GM10266 (cell line): ENCODE data around the gene FCRL6.

Experiments
- DNase-seq: peaks from one replicate; pipeline ENCODE4 v3.0.0; 2012; ENCODE audit errors: extremely low spot score
- TF ChIP-seq, protein P1 (sequence below): IDR thresholded peaks from 2 replicates; pipeline ENCODE4 v1.5.1; 2012; ENCODE audit warnings: mild to moderate bottlenecking, low read depth; ENCODE audit not compliant: control insufficient read depth, insufficient read depth; ENCODE audit errors: missing control alignments

The FCRL6 gene

DNA sequence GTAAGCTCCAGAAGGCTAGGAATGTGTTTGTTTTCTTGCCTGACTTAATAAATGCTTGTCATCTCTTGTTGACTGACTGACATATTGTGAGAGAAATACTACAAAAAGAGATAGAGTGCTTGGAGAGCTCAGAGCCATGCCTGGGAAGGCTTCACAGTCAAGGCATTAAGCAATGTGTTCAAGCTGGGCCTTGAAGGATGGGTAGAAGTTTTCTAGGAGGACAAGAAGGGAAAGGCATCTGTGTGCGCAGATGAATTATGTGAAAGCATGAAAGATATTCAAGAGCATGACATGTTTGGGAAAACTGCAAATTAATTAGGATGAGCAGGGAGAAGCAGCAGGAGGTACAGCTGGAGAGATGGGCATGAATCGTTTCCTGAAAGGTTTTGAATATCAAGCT, 30.1 kb downstream of the FCRL6 start:
- TF ChIP-seq, protein P1, sequence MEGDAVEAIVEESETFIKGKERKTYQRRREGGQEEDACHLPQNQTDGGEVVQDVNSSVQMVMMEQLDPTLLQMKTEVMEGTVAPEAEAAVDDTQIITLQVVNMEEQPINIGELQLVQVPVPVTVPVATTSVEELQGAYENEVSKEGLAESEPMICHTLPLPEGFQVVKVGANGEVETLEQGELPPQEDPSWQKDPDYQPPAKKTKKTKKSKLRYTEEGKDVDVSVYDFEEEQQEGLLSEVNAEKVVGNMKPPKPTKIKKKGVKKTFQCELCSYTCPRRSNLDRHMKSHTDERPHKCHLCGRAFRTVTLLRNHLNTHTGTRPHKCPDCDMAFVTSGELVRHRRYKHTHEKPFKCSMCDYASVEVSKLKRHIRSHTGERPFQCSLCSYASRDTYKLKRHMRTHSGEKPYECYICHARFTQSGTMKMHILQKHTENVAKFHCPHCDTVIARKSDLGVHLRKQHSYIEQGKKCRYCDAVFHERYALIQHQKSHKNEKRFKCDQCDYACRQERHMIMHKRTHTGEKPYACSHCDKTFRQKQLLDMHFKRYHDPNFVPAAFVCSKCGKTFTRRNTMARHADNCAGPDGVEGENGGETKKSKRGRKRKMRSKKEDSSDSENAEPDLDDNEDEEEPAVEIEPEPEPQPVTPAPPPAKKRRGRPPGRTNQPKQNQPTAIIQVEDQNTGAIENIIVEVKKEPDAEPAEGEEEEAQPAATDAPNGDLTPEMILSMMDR, result no peak
- no peak for DNase-seq

DNA sequence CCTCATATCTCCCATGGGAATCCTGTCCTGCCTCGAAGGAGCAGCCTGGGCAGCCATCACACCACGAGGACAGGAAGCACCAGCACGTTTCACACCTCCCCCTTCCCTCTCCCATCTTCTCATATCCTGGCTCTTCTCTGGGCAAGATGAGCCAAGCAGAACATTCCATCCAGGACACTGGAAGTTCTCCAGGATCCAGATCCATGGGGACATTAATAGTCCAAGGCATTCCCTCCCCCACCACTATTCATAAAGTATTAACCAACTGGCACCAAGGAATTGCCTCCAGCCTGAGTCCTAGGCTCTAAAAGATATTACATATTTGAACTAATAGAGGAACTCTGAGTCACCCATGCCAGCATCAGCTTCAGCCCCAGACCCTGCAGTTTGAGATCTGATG, 33.2 kb downstream of the FCRL6 start:
- no peak for DNase-seq
- TF ChIP-seq, protein P1, result no peak

DNA sequence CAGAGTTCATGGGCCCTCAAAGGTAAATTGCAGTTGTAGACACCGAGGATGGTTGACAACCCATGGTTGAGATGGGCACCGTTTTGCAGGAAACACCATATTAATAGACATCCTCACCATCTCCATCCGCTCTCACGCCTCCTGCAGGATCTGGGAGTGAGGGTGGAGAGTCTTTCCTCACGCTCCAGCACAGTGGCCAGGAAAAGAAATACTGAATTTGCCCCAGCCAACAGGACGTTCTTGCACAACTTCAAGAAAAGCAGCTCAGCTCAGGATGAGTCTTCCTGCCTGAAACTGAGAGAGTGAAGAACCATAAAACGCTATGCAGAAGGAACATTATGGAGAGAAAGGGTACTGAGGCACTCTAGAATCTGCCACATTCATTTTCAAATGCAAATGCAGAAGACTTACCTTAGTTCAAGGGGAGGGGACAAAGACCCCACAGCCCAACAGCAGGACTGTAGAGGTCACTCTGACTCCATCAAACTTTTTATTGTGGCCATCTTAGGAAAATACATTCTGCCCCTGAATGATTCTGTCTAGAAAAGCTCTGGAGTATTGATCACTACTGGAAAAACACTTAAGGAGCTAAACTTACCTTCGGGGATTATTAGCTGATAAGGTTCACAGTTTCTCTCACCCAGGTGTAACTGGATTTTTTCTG, 33.8 kb downstream of the FCRL6 start:
- DNase-seq, result no peak
- TF ChIP-seq, protein P1, result peak; percentile 13

DNA sequence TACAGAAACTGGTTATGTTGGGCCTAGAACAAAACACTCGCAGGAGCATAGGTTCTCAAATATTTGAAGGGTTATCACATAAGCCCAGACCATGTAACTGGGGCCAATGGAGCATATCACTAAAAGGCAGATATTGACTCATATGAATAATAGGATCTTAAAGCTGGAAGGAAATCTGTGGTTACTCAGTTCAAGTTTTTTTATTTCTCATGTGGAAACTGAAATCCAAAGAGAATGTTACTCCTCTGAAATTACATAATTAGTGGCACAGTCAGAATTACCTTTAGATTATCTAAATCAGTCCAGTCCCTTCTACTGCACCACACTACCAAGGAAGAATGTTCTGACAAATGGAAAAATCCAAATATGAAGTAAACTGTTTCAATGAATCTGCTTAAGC, 36.6 kb downstream of the FCRL6 start:
- TF ChIP-seq, protein P1, result no peak
- no peak for DNase-seq

DNA sequence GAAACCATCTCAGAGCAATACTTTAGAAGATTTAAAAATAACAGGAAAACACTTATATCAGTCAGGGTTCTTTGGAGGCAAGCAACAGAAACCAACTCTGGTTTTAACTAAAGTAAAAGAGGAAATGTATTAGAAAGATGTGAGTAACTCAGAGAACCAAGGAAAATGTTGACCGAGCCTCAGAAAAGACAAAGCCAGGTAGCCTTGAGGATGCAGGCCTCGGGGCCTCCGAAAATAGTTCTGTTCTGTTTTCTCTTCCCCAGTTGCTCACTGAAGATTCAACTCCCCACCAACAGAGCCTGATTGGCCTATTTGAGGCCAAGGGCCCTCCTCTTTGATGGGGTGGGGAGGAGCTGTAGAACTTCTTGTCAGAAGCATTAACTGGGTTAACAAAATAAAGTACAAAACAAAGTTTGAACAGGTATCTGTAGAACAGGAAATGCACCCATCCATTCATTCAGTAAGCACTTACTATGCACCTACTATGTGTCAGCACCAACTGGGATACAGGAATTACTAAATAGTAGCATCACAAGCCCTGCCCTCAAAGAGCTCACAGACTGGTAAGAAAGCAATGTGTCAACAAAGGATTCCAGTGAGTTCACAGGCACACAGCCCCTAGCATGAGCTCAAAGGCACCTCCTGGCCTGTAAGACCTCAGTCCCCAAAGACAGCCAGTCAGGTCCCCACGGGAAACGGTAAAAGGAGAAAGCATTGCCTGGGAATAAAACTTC, 37.1 kb downstream of the FCRL6 start:
- TF ChIP-seq, protein P1, result no peak
- DNase-seq, result peak; percentile 58

DNA sequence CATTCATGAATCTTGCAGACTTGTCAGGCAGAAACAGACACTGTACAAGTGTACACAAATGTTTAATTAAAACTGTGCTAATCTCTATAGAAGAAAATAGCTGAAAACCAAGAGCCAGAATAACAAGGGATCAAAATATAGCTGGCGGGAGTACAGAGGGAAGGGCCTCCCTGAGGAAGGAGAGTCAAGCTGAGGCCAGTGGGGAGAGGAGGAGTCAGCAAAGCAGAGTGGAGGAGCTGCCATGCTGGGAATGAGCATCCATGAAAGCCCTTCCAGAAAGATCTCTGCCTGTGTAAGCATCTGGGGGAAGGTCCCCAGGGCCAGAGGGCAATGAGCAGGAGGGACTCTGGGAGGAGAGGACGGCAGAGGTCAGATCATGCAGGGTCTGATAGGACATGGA, 39.6 kb downstream of the FCRL6 start:
- TF ChIP-seq, protein P1, result no peak
- no peak for DNase-seq

DNA sequence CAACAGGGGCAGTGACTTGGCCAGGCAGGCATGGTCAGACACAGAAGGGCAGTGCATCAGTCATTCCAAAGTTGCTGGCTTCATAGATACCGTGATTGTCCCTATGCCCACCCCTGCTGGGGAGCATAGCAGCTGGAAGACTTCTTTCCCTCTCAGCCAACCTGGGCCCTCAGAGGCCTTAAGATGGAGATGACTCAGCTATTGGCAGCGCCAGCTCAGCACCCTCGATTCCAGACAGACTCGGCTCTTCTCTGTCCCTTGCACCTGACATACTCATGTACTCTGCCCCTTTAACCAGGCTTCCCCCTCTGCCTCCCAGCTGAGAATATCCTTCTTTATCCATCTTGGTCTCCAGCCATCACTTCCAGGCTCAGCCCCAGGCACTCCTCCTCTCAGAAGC, 41.3 kb downstream of the FCRL6 start:
- TF ChIP-seq, protein P1, result no peak

More for the DNA sequence above, 41.3 kb downstream of the FCRL6 start:
- no peak for DNase-seq
